Spleen (tissue), 7 donors: Measurements from ENCODE around the gene ARHGEF10L.

Source experiments
- POLR2A ChIP-seq, 3 donors: fragments of 450-650 bp; IDR thresholded peaks; one replicate each; pipeline ENCODE4 v1.5.1; 2017; ENCODE audit warnings: antibody characterized with exemption in 3 of 3, mild to moderate bottlenecking in 1 of 3
- POLR2AphosphoS5 ChIP-seq, 3 donors: sonication (generic); formaldehyde crosslinking; IDR thresholded peaks; one replicate each; pipeline ENCODE4 v1.5.1; 2017; ENCODE audit warnings: antibody characterized with exemption in 3 of 3
- TF ChIP-seq, protein P1 (sequence below), 11 experiments: fragments of 200-600 bp in 7 of 11; fragments of 450-650 bp in 4 of 11; sonication (generic) in 4 of 11; IDR thresholded peaks in 8 of 11; conservative IDR thresholded peaks in 3 of 11; 1 replicate in 7 of 11; 2 replicates in 4 of 11; pipeline versions ENCODE4 v1.4.0 to v1.8.0; 2016 to 2021; ENCODE audit warnings: antibody characterized with exemption in 11 of 11, inconsistent platforms in 4 of 11, mild to moderate bottlenecking in 1 of 11
- donor health status: DM: no; HTN: no; CAD: no; lungs with moderate emphysema.
- donor health status: DM: no; HTN: no; CAD: no.
- donor health status: DM: no; HTN: no; CAD: no.

- TF ChIP-seq, protein P1, sequence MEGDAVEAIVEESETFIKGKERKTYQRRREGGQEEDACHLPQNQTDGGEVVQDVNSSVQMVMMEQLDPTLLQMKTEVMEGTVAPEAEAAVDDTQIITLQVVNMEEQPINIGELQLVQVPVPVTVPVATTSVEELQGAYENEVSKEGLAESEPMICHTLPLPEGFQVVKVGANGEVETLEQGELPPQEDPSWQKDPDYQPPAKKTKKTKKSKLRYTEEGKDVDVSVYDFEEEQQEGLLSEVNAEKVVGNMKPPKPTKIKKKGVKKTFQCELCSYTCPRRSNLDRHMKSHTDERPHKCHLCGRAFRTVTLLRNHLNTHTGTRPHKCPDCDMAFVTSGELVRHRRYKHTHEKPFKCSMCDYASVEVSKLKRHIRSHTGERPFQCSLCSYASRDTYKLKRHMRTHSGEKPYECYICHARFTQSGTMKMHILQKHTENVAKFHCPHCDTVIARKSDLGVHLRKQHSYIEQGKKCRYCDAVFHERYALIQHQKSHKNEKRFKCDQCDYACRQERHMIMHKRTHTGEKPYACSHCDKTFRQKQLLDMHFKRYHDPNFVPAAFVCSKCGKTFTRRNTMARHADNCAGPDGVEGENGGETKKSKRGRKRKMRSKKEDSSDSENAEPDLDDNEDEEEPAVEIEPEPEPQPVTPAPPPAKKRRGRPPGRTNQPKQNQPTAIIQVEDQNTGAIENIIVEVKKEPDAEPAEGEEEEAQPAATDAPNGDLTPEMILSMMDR (IDR thresholded peaks at IDR 0.05 in 8 of 11, conservative IDR thresholded peaks at IDR 0.05 in 3 of 11), result no peak
- TF ChIP-seq POLR2AphosphoS5 (IDR thresholded peaks at IDR 0.05) (no peak), POLR2A (IDR thresholded peaks at IDR 0.05) (no peak)
Measured at GRCh38 chr1:17696417-17697301, 157.2 kb downstream of the ARHGEF10L start.
